Breast epithelium (tissue), 3 donors: ENCODE data around the gene PHACTR1.

Experiments
- CTCF ChIP-seq, 3 donors: fragments of 450-650 bp; IDR thresholded peaks; one replicate each; pipeline ENCODE4 v1.5.1; 2016 to 2017; ENCODE audit warnings: antibody characterized with exemption in 3 of 3, mild to moderate bottlenecking in 3 of 3, moderate library complexity in 3 of 3
- POLR2A ChIP-seq: fragments of 450-650 bp; IDR thresholded peaks from one replicate; pipeline ENCODE4 v1.6.1; 2016; ENCODE audit warnings: antibody characterized with exemption, mild to moderate bottlenecking, moderate library complexity
- POLR2AphosphoS5 ChIP-seq, 3 donors: sonication (generic); formaldehyde crosslinking; IDR thresholded peaks; one replicate each; pipeline ENCODE4 v1.6.1; 2017; ENCODE audit warnings: antibody characterized with exemption in 3 of 3

GRCh38 chr6:13222048-13222447, 505.5 kb downstream of the PHACTR1 start:
- TF ChIP-seq CTCF (IDR thresholded peaks at IDR 0.05) (no peak), POLR2A (no peak), POLR2AphosphoS5 (IDR thresholded peaks at IDR 0.05) (no peak)
